IPS-NIHi7 (cell line): ENCODE data around the gene GBP2.

Experiments used
- DNase-seq: peaks from one replicate; pipeline ENCODE4 v3.0.0; 2012; ENCODE audit warnings: mixed read lengths; ENCODE audit errors: extremely low spot score

GBP2 gene

DNA sequence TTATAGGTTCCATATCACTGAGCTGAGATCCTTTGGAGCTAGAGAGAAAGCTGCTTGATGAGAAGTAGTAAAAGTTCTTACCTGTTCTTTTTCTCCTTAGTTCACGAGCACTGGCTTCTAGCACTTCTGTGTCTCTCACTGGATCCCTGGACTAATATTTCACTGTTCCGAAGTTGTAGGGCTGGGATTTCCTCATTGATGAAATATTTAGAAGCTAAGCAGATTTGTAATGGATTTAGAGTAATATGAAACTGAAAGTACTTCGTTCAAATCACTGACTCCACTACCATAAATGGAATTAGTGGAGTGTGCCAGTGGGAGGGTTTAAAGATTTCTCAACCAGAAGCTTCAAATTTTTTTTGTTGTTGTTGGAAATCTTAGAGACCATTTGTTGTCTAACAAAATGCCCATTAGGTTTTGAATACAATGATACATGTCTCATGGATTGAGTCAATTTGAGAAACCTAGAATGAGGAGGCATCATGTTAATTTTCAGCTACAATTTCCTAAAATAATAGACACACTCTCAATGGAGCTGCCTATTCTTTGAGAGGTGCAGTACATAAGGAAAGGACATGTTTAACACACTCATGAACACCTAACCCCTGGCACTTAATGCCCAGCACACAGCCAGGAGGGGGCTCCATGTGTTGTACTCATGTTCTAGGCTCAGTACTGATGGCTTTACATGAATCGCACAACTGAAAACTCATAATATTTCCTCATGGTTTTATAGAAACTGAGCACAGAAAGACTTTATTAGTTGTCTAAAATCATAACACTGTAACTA is 60.6 kb downstream of the GBP2 start, which contains the start of gene GBP1:
TSS of gene GBP1 (minus strand) at position 130 of the 790 bp plus-strand sequence. CDS start 1,974 bp downstream, outside the sequence.
- no peak for DNase-seq

DNA sequence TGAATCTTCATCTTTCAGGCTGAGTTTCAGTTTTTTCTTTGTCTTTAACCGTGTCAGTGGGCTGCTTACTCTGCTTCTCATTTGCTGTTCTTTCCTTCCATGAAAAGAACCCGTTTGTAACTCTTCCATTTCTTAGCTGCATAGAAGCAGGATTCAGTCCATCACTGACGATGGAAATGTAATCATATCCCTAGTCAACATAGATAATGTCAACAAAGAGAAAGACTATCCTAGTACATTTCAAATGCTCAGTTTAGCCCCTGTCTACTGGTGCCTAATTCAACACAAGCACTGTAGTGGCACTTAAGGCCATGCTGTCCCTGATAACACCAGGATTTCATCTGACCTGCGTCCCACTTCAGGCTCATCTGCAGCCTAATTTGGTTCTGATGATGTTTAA is 61.3 kb downstream of the GBP2 start:
- no peak for DNase-seq

DNA sequence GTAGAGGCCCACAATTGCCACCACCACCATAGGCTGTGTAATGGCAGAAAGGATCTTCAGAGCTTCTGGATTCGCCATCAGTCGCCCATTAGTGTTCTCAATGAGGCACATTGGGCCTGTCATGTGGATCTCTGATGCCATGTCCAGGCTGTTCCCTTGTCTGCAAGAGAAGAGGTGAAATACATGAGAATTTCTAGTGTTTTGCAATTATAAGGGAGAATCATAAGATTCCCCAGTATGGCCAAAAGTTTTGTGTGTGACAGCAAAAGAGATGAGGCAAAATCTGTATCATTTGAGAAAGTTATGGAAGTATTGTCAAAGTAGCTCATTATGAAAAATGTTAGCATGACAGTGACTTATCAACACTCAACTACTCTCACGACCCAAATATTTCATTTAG is 62.8 kb downstream of the GBP2 start:
- DNase-seq: no peak

DNA sequence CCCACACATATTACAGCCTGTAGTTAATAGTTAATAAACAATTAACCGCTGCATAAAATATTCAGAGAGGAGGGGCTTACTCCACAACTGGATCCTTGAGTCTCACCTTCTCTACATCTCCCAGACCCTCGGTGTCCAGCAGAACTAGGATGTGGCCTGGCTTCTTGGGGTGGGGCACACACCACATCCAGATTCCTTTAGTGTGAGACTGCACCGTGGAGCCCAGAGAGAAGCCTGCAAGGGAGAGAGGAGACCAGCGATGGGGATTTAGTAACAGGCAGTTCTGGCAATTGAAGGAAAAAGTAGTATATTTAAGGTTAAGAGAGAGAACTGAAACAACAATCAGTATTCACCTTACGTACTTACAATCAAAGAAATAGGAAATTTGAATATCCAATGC is 65.8 kb downstream of the GBP2 start:
- DNase-seq: no peak
